Muscle layer of duodenum (tissue), 2 donors: ENCODE results near the gene PNMA1.
"Not testable (repeated sequence)": the region's sequence is repeated elsewhere in the genome, so short reads cannot be mapped to it uniquely, and the experiment has no call there.

Experiments used
- H3K27ac ChIP-seq: one replicate; pipeline ENCODE4 v1.7.0; 2013; ENCODE audit warnings: mild to moderate bottlenecking, low read length
- H3K27me3 ChIP-seq: one replicate; pipeline ENCODE4 v1.7.0; 2013; ENCODE audit warnings: low read depth, mild to moderate bottlenecking, control low read depth, low read length
- H3K36me3 ChIP-seq, 2 donors: one replicate each; pipeline ENCODE4 v1.7.0; 2013; ENCODE audit warnings: low read length in 2 of 2, control low read depth in 1 of 2, mild to moderate bottlenecking in 1 of 2; ENCODE audit not compliant: insufficient read depth in 2 of 2, control insufficient read depth in 1 of 2
- H3K4me1 ChIP-seq, 2 donors: one replicate each; pipeline ENCODE4 v1.7.0; 2013; ENCODE audit warnings: low read length in 2 of 2, mild to moderate bottlenecking in 2 of 2, control low read depth in 1 of 2, moderate library complexity in 1 of 2; ENCODE audit not compliant: insufficient read depth in 2 of 2, control insufficient read depth in 1 of 2
- H3K4me3 ChIP-seq, 2 donors: one replicate each; pipeline ENCODE4 v1.7.0; 2013; ENCODE audit warnings: low read length in 2 of 2, low read depth in 1 of 2, mild to moderate bottlenecking in 1 of 2
- H3K9me3 ChIP-seq, 2 donors: one replicate each; pipeline ENCODE4 v1.7.0; 2013; ENCODE audit warnings: low read length in 2 of 2, control low read depth in 1 of 2, mild to moderate bottlenecking in 1 of 2; ENCODE audit not compliant: control insufficient read depth in 1 of 2
- donor health status: healthy.

The PNMA1 gene

DNA sequence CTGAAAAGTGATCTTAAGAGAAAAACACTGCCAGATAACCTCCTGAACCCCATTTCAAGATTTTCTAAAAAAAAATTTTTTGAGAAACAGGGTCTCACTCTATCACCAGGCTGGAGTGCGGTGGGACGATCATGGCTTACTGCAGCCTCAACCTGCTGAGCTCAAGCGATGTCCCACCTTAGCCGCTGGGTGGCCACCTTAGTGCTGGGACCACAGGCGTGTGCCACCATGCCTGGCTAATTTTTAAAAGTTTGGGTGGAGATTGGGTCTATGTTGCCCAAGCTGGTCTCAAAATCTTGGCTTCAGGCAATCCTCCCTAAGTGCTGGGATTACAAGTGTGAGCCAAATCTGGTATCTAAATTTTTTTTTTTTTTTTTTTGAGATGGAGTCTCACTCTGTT is 3.4 kb downstream of the PNMA1 start:
- Histone ChIP-seq H3K4me3 (no peak overlapping the region), H3K36me3 (peaks cover 0 to 4% of the 10 kb centered on the region in 2 donors), H3K27ac (no peak overlapping the region), H3K9me3 (no peaks in the 10 kb centered on the region), H3K4me1 (peaks cover 0 to 17% of the 10 kb centered on the region in 2 donors), H3K27me3 (no peaks in the 10 kb centered on the region)

- H3K27me3 ChIP-seq, result no peaks in the 10 kb centered on the region
- no peaks in the 10 kb centered on the region for H3K36me3 ChIP-seq
- no peak overlapping the region for H3K4me3 ChIP-seq
- peaks cover 0 to 17% of the 10 kb centered on the region in 2 donors for H3K4me1 ChIP-seq
- no peak overlapping the region for H3K27ac ChIP-seq
- H3K9me3 ChIP-seq, result no peaks in the 10 kb centered on the region
Measured at GRCh38 chr14:73709904-73710469, 4.2 kb downstream of the PNMA1 start.

GRCh38 chr14:73708076-73708475 is 6.1 kb downstream of the PNMA1 start:
- not testable (repeated sequence) for H3K4me3 ChIP-seq, H3K4me1 ChIP-seq, H3K27ac ChIP-seq, H3K36me3 ChIP-seq, H3K9me3 ChIP-seq, H3K27me3 ChIP-seq

DNA sequence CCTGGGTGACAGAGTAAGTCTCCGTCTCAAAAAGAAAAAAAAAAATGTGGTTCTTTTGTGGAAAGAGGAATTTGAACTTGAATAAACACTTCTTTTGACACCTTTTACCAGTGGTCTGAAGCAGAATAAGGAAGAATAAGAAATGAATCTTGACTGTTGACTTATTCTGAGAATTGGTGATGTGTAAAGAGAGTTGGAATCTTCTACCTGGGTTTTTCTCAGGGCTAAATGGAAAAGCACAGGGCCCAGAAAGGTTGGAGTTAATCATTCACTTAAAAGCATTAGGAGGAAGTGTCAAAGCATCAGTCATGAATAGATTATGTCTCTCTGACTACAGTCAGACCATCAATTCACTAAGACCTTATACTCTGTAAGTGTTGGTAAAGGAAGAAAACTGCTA is 13.9 kb downstream of the PNMA1 start:
- Histone ChIP-seq H3K27me3 (no peaks in the 10 kb centered on the region), H3K9me3 (no peaks in the 10 kb centered on the region), H3K4me1 (no peaks in the 10 kb centered on the region), H3K4me3 (no peak overlapping the region), H3K27ac (no peak overlapping the region), H3K36me3 (peaks cover 0 to 12% of the 10 kb centered on the region in 2 donors)

DNA sequence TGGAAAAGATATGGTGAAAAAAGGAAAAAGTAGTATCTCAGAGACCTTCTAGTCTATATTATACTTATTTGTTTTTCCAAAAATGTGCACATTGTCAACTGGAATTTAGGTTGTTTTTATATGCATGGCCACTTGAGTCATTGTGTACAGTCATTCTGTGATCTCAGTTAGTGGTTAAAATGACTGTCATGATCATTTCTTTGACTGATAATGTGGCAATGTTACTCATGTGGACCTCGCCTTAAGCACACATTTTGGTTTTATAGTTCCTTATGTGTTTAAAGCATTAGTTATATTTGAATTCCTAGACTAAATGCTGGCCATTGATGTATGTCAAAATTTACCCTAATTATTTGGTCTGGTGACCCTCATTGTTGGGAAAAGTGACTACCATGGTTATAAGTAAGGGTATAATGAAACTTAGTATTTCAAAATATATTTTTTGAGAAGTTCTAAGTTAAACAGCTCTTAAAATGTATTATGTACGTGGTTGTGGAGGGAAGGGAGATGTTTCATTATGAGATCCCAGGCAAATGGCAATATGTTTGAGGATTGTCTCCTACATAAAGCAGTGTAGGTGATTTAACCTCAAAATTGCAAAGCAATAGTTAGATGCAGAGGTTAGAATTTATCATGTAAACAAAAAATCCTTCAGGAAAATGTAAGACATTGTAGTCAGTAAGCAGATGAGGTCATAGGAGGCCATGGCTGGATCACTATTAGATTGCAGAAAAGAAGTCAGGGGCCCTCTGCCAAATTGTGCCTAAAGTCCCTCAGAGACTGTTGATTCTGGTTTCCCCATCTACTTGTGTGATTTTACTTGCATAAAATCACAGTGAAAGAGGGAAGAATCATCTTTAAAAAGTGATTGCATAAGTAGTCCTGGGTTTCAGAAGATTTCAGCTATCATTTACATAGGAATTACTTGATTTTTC is 17.5 kb downstream of the PNMA1 start:
- Histone ChIP-seq H3K4me3 (no peak overlapping the region), H3K36me3 (peaks cover 0 to 19% of the 10 kb centered on the region in 2 donors), H3K9me3 (no peaks in the 10 kb centered on the region), H3K4me1 (no peaks in the 10 kb centered on the region), H3K27ac (no peak overlapping the region), H3K27me3 (no peaks in the 10 kb centered on the region)

GRCh38 chr14:73695997-73696396 is 18.2 kb downstream of the PNMA1 start:
- Histone ChIP-seq H3K27ac (no peak overlapping the region), H3K4me1 (no peaks in the 10 kb centered on the region), H3K4me3 (no peak overlapping the region), H3K9me3 (no peaks in the 10 kb centered on the region), H3K36me3 (peaks cover 0 to 19% of the 10 kb centered on the region in 2 donors), H3K27me3 (no peaks in the 10 kb centered on the region)

DNA sequence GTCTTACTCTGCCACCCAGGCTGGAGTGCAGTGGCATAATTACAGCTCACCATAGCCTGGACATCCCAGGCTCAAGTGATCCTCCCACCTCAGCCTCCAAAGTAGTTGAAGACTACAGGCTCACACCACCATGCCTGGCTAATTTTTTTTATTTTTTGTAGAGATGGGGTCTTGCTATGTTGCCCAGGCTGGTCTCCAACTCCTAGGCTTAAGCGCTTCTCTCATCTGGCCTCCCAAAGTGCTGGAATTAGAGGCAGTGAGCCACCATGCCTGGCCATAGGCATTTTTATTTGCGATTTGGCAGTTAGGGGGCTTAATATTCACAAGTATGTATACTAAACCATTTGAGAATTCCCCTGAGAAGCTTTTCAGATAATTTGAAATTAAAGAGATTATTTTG is 19.1 kb downstream of the PNMA1 start:
- Histone ChIP-seq H3K9me3 (no peaks in the 10 kb centered on the region), H3K27me3 (no peaks in the 10 kb centered on the region), H3K4me3 (no peak overlapping the region), H3K27ac (no peak overlapping the region), H3K36me3 (peaks cover 5 to 18% of the 10 kb centered on the region in 2 donors), H3K4me1 (no peaks in the 10 kb centered on the region)

DNA sequence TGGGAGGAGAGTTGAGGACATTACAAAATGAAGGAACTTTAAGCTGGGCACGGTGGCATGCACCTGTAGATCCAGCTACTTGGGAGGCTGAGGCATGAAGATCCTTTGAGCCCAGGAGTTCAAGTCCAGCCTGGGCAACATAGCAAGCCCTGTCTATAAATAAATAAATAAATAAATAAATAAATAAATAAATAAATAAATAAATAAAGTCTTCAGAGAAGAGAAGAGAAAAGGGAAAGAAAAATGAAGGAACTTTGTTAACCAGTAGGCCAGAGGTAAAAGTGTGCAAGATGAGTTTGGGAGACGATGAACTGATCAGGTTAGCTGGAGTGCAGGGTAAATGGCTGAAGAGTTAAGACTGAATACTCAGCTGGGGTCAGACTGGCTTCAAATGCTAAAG is 20.1 kb downstream of the PNMA1 start:
- H3K36me3 ChIP-seq, result peaks cover 8 to 22% of the 10 kb centered on the region in 2 donors
- H3K27ac ChIP-seq, result no peak overlapping the region

DNA sequence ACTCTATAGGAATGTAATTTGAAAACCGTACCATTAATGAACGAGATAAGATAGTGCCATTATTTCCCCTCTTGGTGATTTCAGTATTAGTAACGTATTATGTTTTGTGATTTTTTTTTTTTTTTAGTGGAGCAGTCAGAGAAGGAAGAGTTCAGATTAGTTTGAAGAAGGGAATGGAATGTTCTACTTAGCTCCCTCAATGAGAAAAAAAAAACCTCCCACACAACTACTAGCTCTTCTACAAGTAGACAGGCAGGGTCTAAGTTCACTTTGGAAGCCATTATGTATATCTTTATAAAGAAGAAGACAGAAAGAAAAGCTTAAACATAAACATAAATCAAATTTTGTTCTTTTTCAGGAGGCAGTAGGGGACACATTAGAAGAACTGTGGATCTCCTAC is 27.3 kb downstream of the PNMA1 start:
- H3K36me3 ChIP-seq, result peaks cover 8 to 17% of the 10 kb centered on the region in 2 donors
- H3K27ac ChIP-seq, result no peak overlapping the region
- no peaks in the 10 kb centered on the region for H3K27me3 ChIP-seq
- no peaks in the 10 kb centered on the region for H3K4me1 ChIP-seq
- no peaks in the 10 kb centered on the region for H3K9me3 ChIP-seq
- no peak overlapping the region for H3K4me3 ChIP-seq

More for the DNA sequence above, 20.1 kb downstream of the PNMA1 start:
- H3K27me3 ChIP-seq, result no peaks in the 10 kb centered on the region
- no peaks in the 10 kb centered on the region for H3K9me3 ChIP-seq
- H3K4me3 ChIP-seq, result no peak overlapping the region
- H3K4me1 ChIP-seq, result no peaks in the 10 kb centered on the region

DNA sequence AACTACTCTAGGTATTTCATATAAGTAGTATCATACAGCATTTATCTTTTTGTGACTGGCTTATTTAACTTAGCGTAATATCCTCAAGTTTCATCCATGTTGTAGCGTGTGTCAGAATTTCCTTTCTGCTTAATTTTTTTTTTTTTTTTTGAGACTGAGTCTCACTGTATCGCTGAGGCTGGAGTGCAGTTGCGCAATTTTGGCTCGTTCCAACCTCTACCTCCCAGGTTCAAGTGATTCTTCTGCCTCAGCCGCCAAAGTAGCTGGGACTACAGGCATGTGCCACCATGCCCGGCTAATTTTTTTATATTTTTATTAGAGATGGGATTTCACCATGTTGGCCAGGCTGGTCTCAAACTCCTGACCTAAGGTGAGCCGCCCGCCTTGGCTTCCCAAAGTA is 28.9 kb downstream of the PNMA1 start:
- Histone ChIP-seq H3K4me1 (no peaks in the 10 kb centered on the region), H3K4me3 (no peak overlapping the region), H3K27ac (no peak overlapping the region), H3K9me3 (no peaks in the 10 kb centered on the region), H3K36me3 (peaks cover 3 to 11% of the 10 kb centered on the region in 2 donors), H3K27me3 (no peaks in the 10 kb centered on the region)

DNA sequence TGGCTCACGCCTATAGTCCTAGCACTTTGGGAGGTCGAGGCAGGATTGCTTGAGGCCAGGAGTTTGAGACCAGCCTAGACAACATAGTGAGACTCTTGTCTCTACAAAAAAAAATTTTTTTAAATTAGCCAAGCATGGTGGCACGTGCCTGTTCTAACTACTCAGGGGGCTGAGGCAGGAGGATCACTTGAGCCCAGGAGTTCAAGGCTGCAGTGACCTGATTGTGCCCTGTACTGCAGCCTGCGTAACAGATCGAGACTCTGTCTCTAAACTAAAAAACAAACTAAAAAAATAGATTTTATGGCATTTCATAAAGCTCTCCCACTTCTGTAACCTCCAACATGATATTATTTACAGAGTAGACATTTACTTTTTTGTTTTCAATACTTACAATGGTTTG is 29.6 kb downstream of the PNMA1 start:
- Histone ChIP-seq H3K36me3 (peaks cover 3 to 10% of the 10 kb centered on the region in 2 donors), H3K27ac (no peak overlapping the region), H3K9me3 (no peaks in the 10 kb centered on the region), H3K4me3 (no peak overlapping the region), H3K27me3 (no peaks in the 10 kb centered on the region), H3K4me1 (no peaks in the 10 kb centered on the region)
